HG03139 (cell line): Measurements from ENCODE around the gene KIF13A.
"Not testable (repeated sequence)": the region's sequence is repeated elsewhere in the genome, so short reads cannot be mapped to it uniquely, and the experiment has no call there.

Experiments used
- ATAC-seq: cut with Tn5 transposase; IDR thresholded peaks from one replicate; pipeline ENCODE4 v1.9.1; 2021; ENCODE audit not compliant: unreplicated experiment

Gene KIF13A

GRCh38 chr6:17971128-17972073 is 16.0 kb downstream of the KIF13A start:
- ATAC-seq = no peak

GRCh38 chr6:17968876-17969275 is 18.6 kb downstream of the KIF13A start:
- no peak for ATAC-seq

GRCh38 chr6:17967668-17968518 is 19.5 kb downstream of the KIF13A start:
- no peak for ATAC-seq

- no peak for ATAC-seq
Observed at GRCh38 chr6:17966451-17966850, 21.0 kb downstream of the KIF13A start.

- no peak for ATAC-seq
Observed at GRCh38 chr6:17965397-17965796, 22.0 kb downstream of the KIF13A start.

- no peak for ATAC-seq
Observed at GRCh38 chr6:17964633-17965032, 22.8 kb downstream of the KIF13A start.

GRCh38 chr6:17962436-17963031 is 24.9 kb downstream of the KIF13A start:
- no peak for ATAC-seq

GRCh38 chr6:17959302-17959701 is 28.1 kb downstream of the KIF13A start:
- no peak for ATAC-seq

- ATAC-seq = no peak
Observed at GRCh38 chr6:17957904-17958620, 29.4 kb downstream of the KIF13A start.

- ATAC-seq = peak; percentile 54
Observed at GRCh38 chr6:17957498-17957897, 29.9 kb downstream of the KIF13A start.

GRCh38 chr6:17957086-17957485 is 30.3 kb downstream of the KIF13A start:
- ATAC-seq = no peak

GRCh38 chr6:17950095-17950494 is 37.3 kb downstream of the KIF13A start:
- ATAC-seq = no peak

GRCh38 chr6:17949168-17949567 is 38.3 kb downstream of the KIF13A start:
- no peak for ATAC-seq

- ATAC-seq = no peak
Observed at GRCh38 chr6:17948725-17949124, 38.7 kb downstream of the KIF13A start.

- not testable (repeated sequence) for ATAC-seq
Observed at GRCh38 chr6:17947574-17947973, 39.9 kb downstream of the KIF13A start.

- ATAC-seq = no peak
Observed at GRCh38 chr6:17945575-17945974, 41.9 kb downstream of the KIF13A start.

- no peak for ATAC-seq
Observed at GRCh38 chr6:17945111-17945510, 42.3 kb downstream of the KIF13A start.

GRCh38 chr6:17941318-17941717 is 46.1 kb downstream of the KIF13A start:
- no peak for ATAC-seq

GRCh38 chr6:17940151-17940792 is 47.2 kb downstream of the KIF13A start:
- no peak for ATAC-seq

- no peak for ATAC-seq
Observed at GRCh38 chr6:17938901-17939300, 48.5 kb downstream of the KIF13A start.
